ENCODE measurements around the gene RETN. TPM values are rescaled to one million over a fixed set of nuclear protein-coding genes. Genes with fewer than 3 reads are reported as not detected.
A peak's percentile ranks its signal among the peaks of the same experiment; 100 is the strongest.

The RETN gene
- total RNA-seq, 1 experiment from 2014 or later: not detected

DNA sequence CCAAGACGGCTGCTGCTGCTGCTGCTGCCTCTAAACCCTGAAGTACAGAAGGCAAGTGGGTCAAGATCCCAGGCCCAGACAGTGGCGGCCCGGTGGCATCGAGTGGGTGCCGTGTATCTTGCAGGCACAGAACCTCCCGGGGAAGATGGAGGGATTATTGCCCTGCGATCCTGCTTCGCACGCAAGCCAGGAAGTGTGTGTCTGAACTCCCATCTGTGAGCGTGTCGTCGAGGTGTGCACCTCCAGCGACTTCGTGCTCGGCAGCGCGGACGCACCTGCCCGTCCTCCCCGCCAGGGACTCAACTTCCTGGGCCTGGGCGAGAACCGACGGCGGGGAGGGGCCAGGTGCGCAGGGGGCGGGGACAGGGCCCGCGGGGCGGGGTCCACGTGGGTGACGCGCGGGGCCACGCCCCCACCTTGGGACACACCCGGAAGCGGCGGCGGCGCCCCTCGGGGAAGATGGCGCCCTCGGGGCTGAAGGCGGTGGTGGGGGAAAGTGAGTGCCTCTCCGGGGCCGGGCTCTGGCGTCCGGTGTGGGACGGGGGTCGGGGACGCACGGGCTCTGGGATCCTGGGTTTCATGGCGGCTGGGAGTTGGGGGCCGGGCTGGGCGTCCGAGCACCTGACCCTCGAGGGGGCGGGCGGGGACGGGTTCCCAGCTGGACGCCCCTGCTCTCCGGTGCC, 32.0 kb upstream of the RETN start, which contains the start of gene STXBP2:
Gene STXBP2, plus strand, starts transcription at position 420 of the 683 bp plus-strand sequence. Its CDS starts 40 bp downstream, at position 460.
- ChIA-PET CTCF (interaction anchor here (1.4 kb wide), 1 partner anchor 69 kb away, joined by 7 read pairs; no protein-coding TSS in a partner anchor), POLR2A (interaction anchor here (0.6 kb wide), 1 partner anchor 571 kb away, joined by 3 read pairs; no protein-coding TSS in a partner anchor)
- Mint-ChIP-seq H3K27ac (ENCODE audit: unreplicated experiment) (peak within 1 kb of the TSS; percentile 77), H3K36me3 (ENCODE audit: insufficient read depth, unreplicated experiment) (peaks cover 22% of the 10 kb centered on the region), H3K4me1 (ENCODE audit: low read depth, unreplicated experiment) (no peaks in the 10 kb centered on the region), H3K4me3 (ENCODE audit: unreplicated experiment) (peak within 1 kb of the TSS; percentile 79), H3K27me3 (ENCODE audit: insufficient read depth, unreplicated experiment) (no peaks in the 10 kb centered on the region), H3K9me3 (ENCODE audit: unreplicated experiment) (peaks cover 9% of the 10 kb centered on the region)
- peak; percentile 88 to 93 for DNase-seq
- H3K4me3 ChIP-seq (ENCODE audit: low read depth, low read length): peak within 1 kb of the TSS; percentile 63
- H3K36me3 ChIP-seq (ENCODE audit: control insufficient read depth, insufficient read depth, low read length): peaks cover 2% of the 10 kb centered on the region; the same call in 1 of the 2 replicates
- intact Hi-C loops (cut with micrococcal nuclease; ENCODE audit: unreplicated experiment): loop anchor here (1.0 to 2.0 kb wide), 2 partner anchors 8 to 68 kb away; partner anchors contain the start of genes PET100 and XAB2
- H3K4me1 ChIP-seq: peaks cover 7% of the 10 kb centered on the region
- H3K9me3 ChIP-seq: no peaks in the 10 kb centered on the region
- no peaks in the 10 kb centered on the region for H3K27me3 ChIP-seq (replicated peaks; ENCODE audit: control insufficient read depth, insufficient read depth, low read length)
- BruUV-seq (replicated peaks): no TSS peak
- TF ChIP-seq, protein P1, sequence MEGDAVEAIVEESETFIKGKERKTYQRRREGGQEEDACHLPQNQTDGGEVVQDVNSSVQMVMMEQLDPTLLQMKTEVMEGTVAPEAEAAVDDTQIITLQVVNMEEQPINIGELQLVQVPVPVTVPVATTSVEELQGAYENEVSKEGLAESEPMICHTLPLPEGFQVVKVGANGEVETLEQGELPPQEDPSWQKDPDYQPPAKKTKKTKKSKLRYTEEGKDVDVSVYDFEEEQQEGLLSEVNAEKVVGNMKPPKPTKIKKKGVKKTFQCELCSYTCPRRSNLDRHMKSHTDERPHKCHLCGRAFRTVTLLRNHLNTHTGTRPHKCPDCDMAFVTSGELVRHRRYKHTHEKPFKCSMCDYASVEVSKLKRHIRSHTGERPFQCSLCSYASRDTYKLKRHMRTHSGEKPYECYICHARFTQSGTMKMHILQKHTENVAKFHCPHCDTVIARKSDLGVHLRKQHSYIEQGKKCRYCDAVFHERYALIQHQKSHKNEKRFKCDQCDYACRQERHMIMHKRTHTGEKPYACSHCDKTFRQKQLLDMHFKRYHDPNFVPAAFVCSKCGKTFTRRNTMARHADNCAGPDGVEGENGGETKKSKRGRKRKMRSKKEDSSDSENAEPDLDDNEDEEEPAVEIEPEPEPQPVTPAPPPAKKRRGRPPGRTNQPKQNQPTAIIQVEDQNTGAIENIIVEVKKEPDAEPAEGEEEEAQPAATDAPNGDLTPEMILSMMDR (IDR thresholded peaks at IDR 0.05; ENCODE audit: insufficient read depth in 1 of 2, low read depth in 1 of 2, low read length in 1 of 2, severe bottlenecking in 1 of 2, unreplicated experiment in 1 of 2): peak in 1 of 2 experiments; percentile 11

DNA sequence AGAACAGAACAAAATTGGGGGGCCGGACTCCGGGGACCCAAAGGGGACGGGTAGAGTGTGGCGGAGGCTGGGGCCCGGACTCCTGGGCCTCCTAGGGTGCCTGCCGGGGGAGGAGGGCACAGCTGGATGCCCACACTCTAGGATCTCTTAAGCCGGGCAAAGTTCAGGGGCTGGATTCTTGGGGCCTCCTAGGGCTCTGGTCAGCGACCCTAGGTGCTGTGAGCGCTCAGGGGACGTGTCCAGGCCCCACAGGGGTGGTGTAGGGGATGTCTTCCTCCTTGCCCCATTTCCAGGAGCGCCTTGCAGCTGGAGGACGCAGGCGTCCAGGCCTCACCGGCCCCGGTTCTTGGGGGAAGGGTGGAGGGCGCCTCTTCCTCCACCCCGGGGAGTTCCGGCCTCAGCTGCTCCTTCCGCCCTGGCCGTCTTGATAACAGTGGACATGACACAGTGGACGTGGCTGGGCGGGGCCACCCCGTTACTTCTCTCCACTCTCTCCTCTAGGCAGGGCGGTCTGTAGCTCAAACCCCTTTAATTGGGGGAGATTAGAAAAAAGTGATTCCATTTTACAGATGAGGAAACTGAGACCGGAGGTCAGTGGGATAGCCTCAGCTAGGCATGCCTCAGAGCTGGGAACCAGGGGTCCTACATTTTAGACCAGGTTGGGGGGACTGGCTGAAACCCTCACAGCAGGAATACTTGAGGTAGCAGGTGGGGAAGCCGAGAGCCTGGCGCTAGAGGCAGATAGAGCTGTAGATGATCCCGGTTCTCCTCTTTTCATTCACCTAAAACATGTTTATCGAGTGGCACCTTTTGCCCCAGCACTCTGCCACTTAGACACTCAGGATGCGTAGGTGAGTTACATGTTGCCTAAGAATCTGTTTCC, 31.2 kb upstream of the RETN start:
- ChIA-PET CTCF (interaction anchor here (0.6 to 1.4 kb wide), 4 partner anchors 8 to 162 kb away, joined by 4 to 7 read pairs (median 4); partner anchors contain the start of genes PET100 and TRAPPC5), POLR2A (interaction anchor here (0.6 to 0.7 kb wide), 2 partner anchors 8 to 570 kb away, joined by 3 to 4 read pairs; partner anchors contain the start of genes PET100 and XAB2)
- DNase-seq: peak in 1 of 2 experiments; percentile 34
- Mint-ChIP-seq H3K9me3 (ENCODE audit: unreplicated experiment) (peaks cover 9% of the 10 kb centered on the region), H3K27ac (ENCODE audit: unreplicated experiment) (peak overlapping the region; percentile 77), H3K4me3 (ENCODE audit: unreplicated experiment) (peak overlapping the region; percentile 79), H3K27me3 (ENCODE audit: insufficient read depth, unreplicated experiment) (no peaks in the 10 kb centered on the region), H3K4me1 (ENCODE audit: low read depth, unreplicated experiment) (no peaks in the 10 kb centered on the region), H3K36me3 (ENCODE audit: insufficient read depth, unreplicated experiment) (peaks cover 22% of the 10 kb centered on the region)
- intact Hi-C loops (cut with micrococcal nuclease; ENCODE audit: unreplicated experiment): loop anchor here (1.0 to 2.0 kb wide), 2 partner anchors 8 to 69 kb away; partner anchors contain the start of genes PET100 and XAB2
- Histone ChIP-seq H3K4me1 (peaks cover 7% of the 10 kb centered on the region), H3K27me3 (replicated peaks; ENCODE audit: control insufficient read depth, insufficient read depth, low read length) (no peaks in the 10 kb centered on the region), H3K4me3 (ENCODE audit: low read depth, low read length) (peak overlapping the region; percentile 63), H3K9me3 (no peaks in the 10 kb centered on the region), H3K36me3 (ENCODE audit: control insufficient read depth, insufficient read depth, low read length) (peaks cover 2% of the 10 kb centered on the region; the same call in 1 of the 2 replicates)
- TF ChIP-seq, protein P1 (IDR thresholded peaks at IDR 0.05; ENCODE audit: insufficient read depth in 1 of 2, low read depth in 1 of 2, low read length in 1 of 2, severe bottlenecking in 1 of 2, unreplicated experiment in 1 of 2): no peak
- BruUV-seq (replicated peaks): TSS peak; percentile 25
